Amygdala (tissue), 56 donors: Measurements from ENCODE around the gene CD96.
"Not testable (repeated sequence)": the region's sequence is repeated elsewhere in the genome, so short reads cannot be mapped to it uniquely, and the experiment has no call there.

Source experiments
- DNase-seq, 56 donors: peaks; one replicate each; lab custom pipeline; 2025; lab: John Stamatoyannopoulos, UW

CD96 gene

GRCh38 chr3:111548756-111549155 is 6.8 kb downstream of the CD96 start:
- no peak for DNase-seq

GRCh38 chr3:111561902-111562301 is 19.9 kb downstream of the CD96 start:
- DNase-seq: not testable (repeated sequence)

GRCh38 chr3:111566844-111567243 is 24.8 kb downstream of the CD96 start:
- DNase-seq: no peak

- DNase-seq: no peak
Observed at GRCh38 chr3:111568355-111568754, 26.4 kb downstream of the CD96 start.

- DNase-seq: no peak
Observed at GRCh38 chr3:111568911-111569310, 26.9 kb downstream of the CD96 start.

- DNase-seq: no peak
Observed at GRCh38 chr3:111570404-111571030, 28.5 kb downstream of the CD96 start.

GRCh38 chr3:111571282-111571681 is 29.3 kb downstream of the CD96 start:
- DNase-seq: no peak

- no peak for DNase-seq
Observed at GRCh38 chr3:111571907-111572460, 30.0 kb downstream of the CD96 start.

GRCh38 chr3:111577113-111577512 is 35.1 kb downstream of the CD96 start:
- no peak for DNase-seq

- no peak for DNase-seq
Observed at GRCh38 chr3:111577798-111578685, 36.0 kb downstream of the CD96 start.

GRCh38 chr3:111578867-111579266 is 36.9 kb downstream of the CD96 start:
- no peak for DNase-seq

GRCh38 chr3:111579495-111579894 is 37.5 kb downstream of the CD96 start:
- DNase-seq: no peak

- no peak for DNase-seq
Observed at GRCh38 chr3:111581403-111582119, 39.6 kb downstream of the CD96 start.

- DNase-seq: no peak
Observed at GRCh38 chr3:111582120-111582474, 40.1 kb downstream of the CD96 start.

GRCh38 chr3:111584744-111585143 is 42.7 kb downstream of the CD96 start:
- no peak for DNase-seq

GRCh38 chr3:111585217-111585616 is 43.2 kb downstream of the CD96 start:
- DNase-seq: no peak

- no peak for DNase-seq
Observed at GRCh38 chr3:111588527-111588926, 46.5 kb downstream of the CD96 start.

- no peak for DNase-seq
Observed at GRCh38 chr3:111589303-111590142, 47.5 kb downstream of the CD96 start.

GRCh38 chr3:111590143-111590491 is 48.1 kb downstream of the CD96 start:
- DNase-seq: no peak

- no peak for DNase-seq
Observed at GRCh38 chr3:111591555-111591954, 49.6 kb downstream of the CD96 start.
